SK-N-SH (cell line): ENCODE measurements around the gene CACNA2D4. TPM values are rescaled to one million over a fixed set of nuclear protein-coding genes. Genes with fewer than 3 reads are reported as not detected.

Source experiments
- CTCF ChIA-PET: fragments of 300-600, 350-600 bp; formaldehyde crosslinking; extraction: SDS; loops from one replicate; lab custom pipeline; 2021; lab: Yijun Ruan, JAX
- POLR2A ChIA-PET: fragments of 350-600 bp; sonication (Branson Sonifier 250); formaldehyde crosslinking; extraction: SDS; loops from one replicate; lab custom pipeline; 2020; ENCODE audit warnings: antibody characterized with exemption, inconsistent platforms; lab: Yijun Ruan, JAX
- DNase-seq: peaks from one replicate; pipeline ENCODE4 v3.0.0; 2012
- H2AFZ ChIP-seq: fragments of 200-600 bp; sonication (generic); 2 replicates; pipeline ENCODE4 v1.8.1; 2016; ENCODE audit warnings: antibody characterized with exemption, mild to moderate bottlenecking, low read depth
- H3F3A ChIP-seq: fragments of 200-600 bp; sonication (generic); replicated peaks from 2 replicates; pipeline ENCODE3; 2016; ENCODE audit warnings: antibody characterized with exemption, mild to moderate bottlenecking; ENCODE audit not compliant: insufficient read depth
- H3K27ac ChIP-seq, 2 experiments: fragments of 200-500 bp in 1 of 2; fragments of 200-600 bp in 1 of 2; sonication (Bioruptor generic) in 1 of 2; sonication (generic), shearing (Covaris generic) in 1 of 2; 2 replicates each; pipeline versions ENCODE4 v1.5.1 to v1.6.1; 2014 to 2016; ENCODE audit warnings: low read depth in 2 of 2, inconsistent platforms in 1 of 2, low read length in 1 of 2, mild to moderate bottlenecking in 1 of 2, mixed read lengths in 1 of 2
- H3K27me3 ChIP-seq: fragments of 200-600 bp; sonication (generic), shearing (Covaris generic); 2 replicates; pipeline ENCODE4 v1.6.1; 2016; ENCODE audit warnings: mixed run types; ENCODE audit not compliant: insufficient read depth
- H3K36me3 ChIP-seq, 2 experiments: fragments of 200-500 bp in 1 of 2; fragments of 200-600 bp in 1 of 2; sonication (Bioruptor generic) in 1 of 2; sonication (generic) in 1 of 2; replicated peaks in 1 of 2; 2 replicates each; pipeline versions ENCODE3 to v1.5.1; 2014 to 2016; ENCODE audit warnings: low read length in 1 of 2, mild to moderate bottlenecking in 1 of 2; ENCODE audit not compliant: insufficient read depth in 2 of 2, control insufficient read depth in 1 of 2
- H3K4me1 ChIP-seq, 2 experiments: fragments of 200-500 bp in 1 of 2; fragments of 200-600 bp in 1 of 2; sonication (Bioruptor generic) in 1 of 2; sonication (generic), shearing (Covaris generic) in 1 of 2; 2 replicates each; pipeline versions ENCODE4 v1.5.1 to v1.6.1; 2014 to 2016; ENCODE audit warnings: low read depth in 1 of 2, low read length in 1 of 2, mixed run types in 1 of 2; ENCODE audit not compliant: insufficient read depth in 2 of 2, control insufficient read depth in 1 of 2
- H3K4me2 ChIP-seq: fragments of 200-600 bp; sonication (generic), shearing (Covaris generic); 2 replicates; pipeline ENCODE4 v1.6.1; 2017; ENCODE audit warnings: mixed run types
- H3K4me3 ChIP-seq, 2 experiments: fragments of 200-500 bp in 1 of 2; fragments of 200-600 bp in 1 of 2; sonication (Bioruptor generic) in 1 of 2; sonication (generic), shearing (Covaris generic) in 1 of 2; 2 replicates each; pipeline versions ENCODE4 v1.5.1 to v1.8.1; 2014 to 2016; ENCODE audit warnings: low read depth in 2 of 2, inconsistent platforms in 1 of 2, low read length in 1 of 2, mild to moderate bottlenecking in 1 of 2, mixed read lengths in 1 of 2, moderate library complexity in 1 of 2
- H3K79me2 ChIP-seq: fragments of 200-600 bp; sonication (generic); 2 replicates; pipeline ENCODE4 v1.8.1; 2017; ENCODE audit warnings: mild to moderate bottlenecking; ENCODE audit not compliant: insufficient read depth
- H3K9ac ChIP-seq: fragments of 200-600 bp; sonication (generic); 2 replicates; pipeline ENCODE4 v1.6.1; 2017; ENCODE audit warnings: mixed run types
- H3K9me2 ChIP-seq: fragments of 200-600 bp; sonication (generic); 2 replicates; pipeline ENCODE4 v1.6.1; 2017; ENCODE audit warnings: mixed run types
- H3K9me3 ChIP-seq: fragments of 200-600 bp; sonication (generic); 2 replicates; pipeline ENCODE4 v1.6.1; 2017; ENCODE audit warnings: mixed run types, mild to moderate bottlenecking, moderate library complexity
- H4K20me1 ChIP-seq: fragments of 200-600 bp; sonication (generic); 2 replicates; pipeline ENCODE4 v1.6.1; 2017; ENCODE audit warnings: mild to moderate bottlenecking, mixed run types; ENCODE audit not compliant: insufficient read depth
- CHD2 ChIP-seq: fragments of 150-350 bp; IDR thresholded peaks from 2 replicates; pipeline ENCODE4 v1.6.1; 2018; ENCODE audit warnings: low read length; ENCODE audit not compliant: partially characterized antibody
- CTCF ChIP-seq: fragments of 200-600 bp; sonication (generic); IDR thresholded peaks from 2 replicates; pipeline ENCODE4 v1.6.1; 2017; ENCODE audit warnings: antibody characterized with exemption, mild to moderate bottlenecking, moderate library complexity
- ELF1 ChIP-seq: IDR thresholded peaks from 2 replicates; pipeline ENCODE4 v1.4.0; 2012
- FOSL2 ChIP-seq: IDR thresholded peaks from 2 replicates; pipeline ENCODE4 v1.4.0; 2012; ENCODE audit warnings: low read depth, mild to moderate bottlenecking, moderate library complexity, borderline replicate concordance
- GABPA ChIP-seq: IDR thresholded peaks from 2 replicates; pipeline ENCODE4 v1.4.0; 2012; ENCODE audit warnings: low read depth, mild to moderate bottlenecking
- GATA2 ChIP-seq: sonication (generic); formaldehyde crosslinking; IDR thresholded peaks from 2 replicates; pipeline ENCODE4 v1.5.0; 2020; ENCODE audit warnings: mild to moderate bottlenecking, missing genetic modification reagents
- NRF1 ChIP-seq: IDR thresholded peaks from 2 replicates; pipeline ENCODE4 v1.6.1; 2012; ENCODE audit warnings: low read depth, mild to moderate bottlenecking, low read length
- POLR2AphosphoS5 ChIP-seq: IDR thresholded peaks from 2 replicates; pipeline ENCODE4 v1.6.1; 2012; ENCODE audit warnings: low read depth, low read length
- RAD21 ChIP-seq: IDR thresholded peaks from 2 replicates; pipeline ENCODE4 v1.6.1; 2012; ENCODE audit warnings: mild to moderate bottlenecking, low read length
- RCOR1 ChIP-seq: fragments of 150-350 bp; IDR thresholded peaks from 2 replicates; pipeline ENCODE4 v1.6.1; 2017; ENCODE audit warnings: antibody characterized with exemption, low read length
- SIN3A ChIP-seq: IDR thresholded peaks from 2 replicates; pipeline ENCODE4 v1.6.1; 2012; ENCODE audit warnings: low read depth, mild to moderate bottlenecking, low read length, moderate library complexity, borderline replicate concordance
- SMC3 ChIP-seq: IDR thresholded peaks from 2 replicates; pipeline ENCODE4 v1.6.1; 2012; ENCODE audit warnings: low read depth, low read length, improper control_type of control experiment
- TAF1 ChIP-seq: IDR thresholded peaks from 2 replicates; pipeline ENCODE4 v1.6.1; 2012; ENCODE audit warnings: low read depth, mild to moderate bottlenecking, low read length, moderate library complexity, borderline replicate concordance
- TEAD4 ChIP-seq: IDR thresholded peaks from 2 replicates; pipeline ENCODE4 v1.4.0; 2012; ENCODE audit warnings: mild to moderate bottlenecking, borderline replicate concordance; ENCODE audit not compliant: insufficient read depth
- YY1 ChIP-seq: IDR thresholded peaks from 2 replicates; pipeline ENCODE4 v1.4.0; 2012; ENCODE audit warnings: low read depth, mild to moderate bottlenecking
- WGBS: methylation state at CpG from one replicate; pipeline ENCODE4 v1.1.6; 2017; ENCODE audit warnings: low lambda C conversion rate; 5-methylcytosine and 5-hydroxymethylcytosine counted together
- polyA plus RNA-seq, 3 experiments: library from polyadenylated mRNA; depleted of rRNA; stranded (reverse); fragments of >200 nt; gene quantifications; 2 replicates each; pipeline ENCODE4 v1.2.3, GENCODE V29; 2012
- TF ChIP-seq, protein P1 (sequence below): fragments of 150-350 bp; IDR thresholded peaks from 2 replicates; pipeline ENCODE4 v1.6.1; 2016; ENCODE audit warnings: mild to moderate bottlenecking, low read depth, low read length
- TF ChIP-seq, protein P2 (sequence below): IDR thresholded peaks from 2 replicates; pipeline ENCODE4 v1.4.0; 2012; ENCODE audit warnings: low read depth, borderline replicate concordance
- TF ChIP-seq, protein P3 (sequence below): IDR thresholded peaks from 2 replicates; pipeline ENCODE4 v1.4.0; 2012; ENCODE audit warnings: low read depth

The CACNA2D4 gene
- polyA plus RNA-seq, 1 of the 3 experiments (the other 2 are of a cell fraction), result 0.02 TPM

DNA sequence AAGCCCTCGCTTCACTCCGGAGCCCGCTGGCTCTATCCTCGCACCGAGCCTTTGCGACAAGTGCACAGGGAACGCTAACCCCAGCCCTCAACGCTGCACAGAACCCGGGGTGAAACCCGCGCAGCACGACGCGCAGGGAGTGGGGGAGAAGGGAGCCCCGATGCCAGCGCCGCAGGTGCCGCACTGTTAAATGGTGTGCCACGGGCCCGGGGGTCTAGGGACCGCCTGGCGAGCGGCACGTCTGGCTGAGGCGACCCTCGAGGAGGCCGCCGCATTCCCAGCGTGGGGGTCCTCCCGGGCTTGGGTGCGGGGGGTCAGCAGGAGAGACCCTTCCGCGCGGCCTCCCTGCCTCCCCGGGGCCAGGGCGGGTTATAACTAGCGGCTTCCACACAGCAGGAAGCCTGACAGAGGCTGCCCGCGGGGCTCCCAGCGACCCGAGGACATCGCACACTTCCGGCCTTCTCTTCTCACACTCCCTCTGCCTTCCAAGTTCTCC lies 121.9 kb downstream of the CACNA2D4 start:
- Histone ChIP-seq H4K20me1 (no peaks in the 10 kb centered on the region), H3K9me3 (no peaks in the 10 kb centered on the region), H3K9me2 (no peaks in the 10 kb centered on the region), H2AFZ (peak overlapping the region; percentile 83), H3K27me3 (no peaks in the 10 kb centered on the region), H3F3A (no peaks in the 10 kb centered on the region), H3K9ac (no peak overlapping the region), H3K79me2 (no peaks in the 10 kb centered on the region), H3K4me3 (no peak overlapping the region), H3K27ac (peak overlapping the region in 1 of 2 experiments; percentile 34; a peak in 1 of 4 replicates), H3K4me2 (no peak overlapping the region), H3K36me3 (no peaks in the 10 kb centered on the region), H3K4me1 (peaks cover 0 to 35% of the 10 kb centered on the region in 2 experiments; a peak in 1 of 4 replicates)
- 71% methylated on average over 28 of the region's 43 CpGs for WGBS
- no peak for DNase-seq
- POLR2A ChIA-PET, result interaction anchor here (1.3 kb wide), 1 partner anchor 143 kb away, joined by 9 read pairs; no protein-coding TSS in a partner anchor
- TF ChIP-seq RCOR1 (no peak), SIN3A (no peak), RAD21 (no peak), TAF1 (no peak), GATA2 (CRISPR knock-in tag) (no peak), CHD2 (no peak), GABPA (no peak), ELF1 (no peak), NRF1 (no peak), YY1 (no peak), CTCF (no peak), SMC3 (no peak), TEAD4 (no peak)
- TF ChIP-seq, protein P1, sequence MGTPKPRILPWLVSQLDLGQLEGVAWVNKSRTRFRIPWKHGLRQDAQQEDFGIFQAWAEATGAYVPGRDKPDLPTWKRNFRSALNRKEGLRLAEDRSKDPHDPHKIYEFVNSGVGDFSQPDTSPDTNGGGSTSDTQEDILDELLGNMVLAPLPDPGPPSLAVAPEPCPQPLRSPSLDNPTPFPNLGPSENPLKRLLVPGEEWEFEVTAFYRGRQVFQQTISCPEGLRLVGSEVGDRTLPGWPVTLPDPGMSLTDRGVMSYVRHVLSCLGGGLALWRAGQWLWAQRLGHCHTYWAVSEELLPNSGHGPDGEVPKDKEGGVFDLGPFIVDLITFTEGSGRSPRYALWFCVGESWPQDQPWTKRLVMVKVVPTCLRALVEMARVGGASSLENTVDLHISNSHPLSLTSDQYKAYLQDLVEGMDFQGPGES, result no peak
- CTCF ChIA-PET, result interaction anchor here (1.0 to 17.5 kb wide), 19 partner anchors 8 to 240 kb away, joined by 3 to 605 read pairs (median 5); partner anchors contain the start of gene WNT5B

GRCh38 chr12:1795785-1796514 lies 122.5 kb downstream of the CACNA2D4 start:
- Histone ChIP-seq H3K9me2 (no peaks in the 10 kb centered on the region), H3K36me3 (no peaks in the 10 kb centered on the region), H3K4me3 (no peak overlapping the region), H3K9ac (no peak overlapping the region), H3K27ac (peak overlapping the region in 1 of 2 experiments; percentile 34; a peak in 1 of 4 replicates), H2AFZ (peak overlapping the region; percentile 83), H3K9me3 (no peaks in the 10 kb centered on the region), H3K79me2 (no peaks in the 10 kb centered on the region), H3K27me3 (no peaks in the 10 kb centered on the region), H3K4me2 (no peak overlapping the region), H4K20me1 (no peaks in the 10 kb centered on the region), H3K4me1 (peaks cover 0 to 29% of the 10 kb centered on the region in 2 experiments; a peak in 1 of 4 replicates), H3F3A (no peaks in the 10 kb centered on the region)
- POLR2A ChIA-PET, result interaction anchor here (1.3 kb wide), 1 partner anchor 144 kb away, joined by 9 read pairs; no protein-coding TSS in a partner anchor
- 38% methylated on average over 24 of the region's 45 CpGs for WGBS
- CTCF ChIA-PET, result interaction anchor here (0.6 to 17.5 kb wide), 40 partner anchors 9 to 788 kb away, joined by 3 to 605 read pairs (median 3); partner anchors contain the start of gene WNT5B
- peak; percentile 98 for DNase-seq
- no peak for TF ChIP-seq FOSL2
- peak; percentile 98 for TF ChIP-seq RAD21
- peak; percentile 36; the same call in 1 of the 2 replicates for TF ChIP-seq POLR2AphosphoS5
- peak; percentile 40 for TF ChIP-seq CHD2
- TF ChIP-seq SMC3, result peak; percentile 100
- TF ChIP-seq NRF1, result peak; percentile 24; the same call in 1 of the 2 replicates
- TF ChIP-seq, protein P1, result no peak
- TF ChIP-seq, protein P2, sequence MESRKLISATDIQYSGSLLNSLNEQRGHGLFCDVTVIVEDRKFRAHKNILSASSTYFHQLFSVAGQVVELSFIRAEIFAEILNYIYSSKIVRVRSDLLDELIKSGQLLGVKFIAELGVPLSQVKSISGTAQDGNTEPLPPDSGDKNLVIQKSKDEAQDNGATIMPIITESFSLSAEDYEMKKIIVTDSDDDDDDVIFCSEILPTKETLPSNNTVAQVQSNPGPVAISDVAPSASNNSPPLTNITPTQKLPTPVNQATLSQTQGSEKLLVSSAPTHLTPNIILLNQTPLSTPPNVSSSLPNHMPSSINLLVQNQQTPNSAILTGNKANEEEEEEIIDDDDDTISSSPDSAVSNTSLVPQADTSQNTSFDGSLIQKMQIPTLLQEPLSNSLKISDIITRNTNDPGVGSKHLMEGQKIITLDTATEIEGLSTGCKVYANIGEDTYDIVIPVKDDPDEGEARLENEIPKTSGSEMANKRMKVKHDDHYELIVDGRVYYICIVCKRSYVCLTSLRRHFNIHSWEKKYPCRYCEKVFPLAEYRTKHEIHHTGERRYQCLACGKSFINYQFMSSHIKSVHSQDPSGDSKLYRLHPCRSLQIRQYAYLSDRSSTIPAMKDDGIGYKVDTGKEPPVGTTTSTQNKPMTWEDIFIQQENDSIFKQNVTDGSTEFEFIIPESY, result no peak
- TF ChIP-seq, protein P3, sequence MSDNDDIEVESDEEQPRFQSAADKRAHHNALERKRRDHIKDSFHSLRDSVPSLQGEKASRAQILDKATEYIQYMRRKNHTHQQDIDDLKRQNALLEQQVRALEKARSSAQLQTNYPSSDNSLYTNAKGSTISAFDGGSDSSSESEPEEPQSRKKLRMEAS, result peak; percentile 65
